H9 (cell line): ENCODE results near the gene ZSCAN2. TPM values are rescaled to one million over a fixed set of nuclear protein-coding genes. Genes with fewer than 3 reads are reported as not detected.

Source experiments
- DNase-seq: peaks from one replicate; pipeline ENCODE4 v3.0.0-alpha.2; 2017
- H2AFZ ChIP-seq: one replicate; pipeline ENCODE4 v1.6.1; 2013; ENCODE audit warnings: mild to moderate bottlenecking, low read length, control low read depth, moderate library complexity
- H2AK5ac ChIP-seq: 2 replicates; pipeline ENCODE4 v1.6.1; 2013; ENCODE audit warnings: low read length, control low read depth, mixed read lengths; ENCODE audit not compliant: insufficient read length
- H2BK120ac ChIP-seq: one replicate; pipeline ENCODE4 v1.6.1; 2013; ENCODE audit warnings: low read depth, mild to moderate bottlenecking, low read length, control low read depth, inconsistent platforms; ENCODE audit not compliant: poor library complexity, severe bottlenecking
- H2BK12ac ChIP-seq: 2 replicates; pipeline ENCODE4 v1.6.1; 2013; ENCODE audit warnings: low read length, control low read depth, mixed read lengths, low read depth; ENCODE audit not compliant: insufficient read length
- H2BK15ac ChIP-seq: 2 replicates; pipeline ENCODE4 v1.6.1; 2013; ENCODE audit warnings: low read depth, low read length, control low read depth
- H2BK20ac ChIP-seq: one replicate; pipeline ENCODE4 v1.6.1; 2013; ENCODE audit warnings: low read depth, mild to moderate bottlenecking, low read length, control low read depth, inconsistent platforms; ENCODE audit not compliant: poor library complexity, severe bottlenecking
- H2BK5ac ChIP-seq: 2 replicates; pipeline ENCODE4 v1.6.1; 2013; ENCODE audit warnings: low read length, control low read depth, mixed read lengths; ENCODE audit not compliant: insufficient read length
- H3K14ac ChIP-seq: 2 replicates; pipeline ENCODE4 v1.6.1; 2013; ENCODE audit warnings: low read length, control low read depth; ENCODE audit not compliant: insufficient read depth
- H3K18ac ChIP-seq: 2 replicates; pipeline ENCODE4 v1.6.1; 2013; ENCODE audit warnings: low read depth, mild to moderate bottlenecking, mixed read lengths, low read length, control low read depth; ENCODE audit not compliant: insufficient read length
- H3K23ac ChIP-seq: 2 replicates; pipeline ENCODE4 v1.6.1; 2013; ENCODE audit warnings: low read length, control low read depth, mixed read lengths, low read depth; ENCODE audit not compliant: insufficient read length
- H3K23me2 ChIP-seq: 2 replicates; pipeline ENCODE4 v1.6.1; 2013; ENCODE audit warnings: low read depth, mild to moderate bottlenecking, mixed read lengths, low read length, control low read depth; ENCODE audit not compliant: insufficient read length, poor library complexity, severe bottlenecking
- H3K27ac ChIP-seq: 2 replicates; pipeline ENCODE4 v1.5.1; 2013; ENCODE audit warnings: low read length, control low read depth, mixed read lengths, low read depth; ENCODE audit not compliant: insufficient read length
- H3K27me3 ChIP-seq: 2 replicates; pipeline ENCODE4 v1.6.1; 2013; ENCODE audit warnings: low read length, control low read depth, inconsistent platforms; ENCODE audit not compliant: insufficient read depth
- H3K4ac ChIP-seq: 2 replicates; pipeline ENCODE4 v1.6.1; 2013; ENCODE audit warnings: low read depth, mild to moderate bottlenecking, control low read depth, inconsistent platforms, low read length, moderate library complexity
- H3K4me1 ChIP-seq: 2 replicates; pipeline ENCODE4 v1.6.1; 2013; ENCODE audit warnings: low read length, control low read depth, inconsistent platforms; ENCODE audit not compliant: insufficient read depth
- H3K4me2 ChIP-seq: 2 replicates; pipeline ENCODE4 v1.6.1; 2013; ENCODE audit warnings: low read length, control low read depth, mixed read lengths; ENCODE audit not compliant: insufficient read length, insufficient read depth
- H3K56ac ChIP-seq: 2 replicates; pipeline ENCODE4 v1.6.1; 2013; ENCODE audit warnings: low read depth, mild to moderate bottlenecking, mixed read lengths, low read length, control low read depth; ENCODE audit not compliant: insufficient read length
- H3K79me1 ChIP-seq: 2 replicates; pipeline ENCODE4 v1.6.1; 2013; ENCODE audit warnings: low read depth, mild to moderate bottlenecking, moderate library complexity, low read length, control low read depth, inconsistent platforms; ENCODE audit not compliant: insufficient read depth, poor library complexity, severe bottlenecking
- H3K79me2 ChIP-seq: 2 replicates; pipeline ENCODE4 v1.6.1; 2013; ENCODE audit warnings: low read length, control low read depth, inconsistent platforms; ENCODE audit not compliant: insufficient read depth
- H3K9ac ChIP-seq: 2 replicates; pipeline ENCODE4 v1.6.1; 2013; ENCODE audit warnings: low read length, control low read depth, mixed read lengths; ENCODE audit not compliant: insufficient read length; ENCODE audit errors: extremely low read depth
- H3K9me3 ChIP-seq: one replicate; pipeline ENCODE4 v1.6.1; 2013; ENCODE audit warnings: low read depth, low read length, inconsistent platforms; ENCODE audit not compliant: control insufficient read depth
- H3T11ph ChIP-seq: one replicate; pipeline ENCODE4 v1.6.1; 2013; ENCODE audit warnings: mild to moderate bottlenecking, low read length, control low read depth, inconsistent platforms
- H4K20me1 ChIP-seq: one replicate; pipeline ENCODE4 v1.6.1; 2013; ENCODE audit not compliant: control insufficient read depth, insufficient read length, insufficient read depth
- H4K5ac ChIP-seq: 2 replicates; pipeline ENCODE4 v1.6.1; 2013; ENCODE audit warnings: low read depth, mild to moderate bottlenecking, mixed read lengths, low read length, control low read depth; ENCODE audit not compliant: insufficient read length
- H4K8ac ChIP-seq: replicated peaks from 2 replicates; pipeline ENCODE4 v1.6.1; 2013; ENCODE audit warnings: low read length, control low read depth, mixed read lengths, low read depth; ENCODE audit not compliant: insufficient read length
- H4K91ac ChIP-seq: 2 replicates; pipeline ENCODE4 v1.6.1; 2013; ENCODE audit warnings: low read depth, mild to moderate bottlenecking, moderate library complexity, mixed read lengths, low read length, control low read depth; ENCODE audit not compliant: insufficient read length
- H3K27ac Mint-ChIP-seq, 3 experiments: 2 replicates in 2 of 3; 3 replicates in 1 of 3; pipeline ENCODE4 v1.8.0; 2020 to 2021; ENCODE audit warnings: mixed read lengths in 3 of 3, mild to moderate bottlenecking in 1 of 3, moderate library complexity in 1 of 3
- H3K27me3 Mint-ChIP-seq: 2 replicates; pipeline ENCODE4 v1.8.0; 2021; ENCODE audit warnings: low read depth, mild to moderate bottlenecking, moderate library complexity, mixed read lengths
- H3K36me3 Mint-ChIP-seq, 3 experiments: 2 replicates in 2 of 3; 3 replicates in 1 of 3; pipeline ENCODE4 v1.8.0; 2020 to 2021; ENCODE audit warnings: low read depth in 3 of 3, mixed read lengths in 3 of 3; ENCODE audit not compliant: insufficient read depth in 1 of 3
- H3K4me1 Mint-ChIP-seq, 2 experiments: 2 replicates each; pipeline ENCODE4 v1.8.0; 2020; ENCODE audit warnings: mixed read lengths in 2 of 2
- H3K4me3 Mint-ChIP-seq, 2 experiments: 2 replicates in 1 of 2; 3 replicates in 1 of 2; pipeline ENCODE4 v1.8.0; 2020 to 2021; ENCODE audit warnings: mild to moderate bottlenecking in 2 of 2, mixed read lengths in 2 of 2, moderate library complexity in 1 of 2
- H3K9me3 Mint-ChIP-seq, 2 experiments: 2 replicates in 1 of 2; 3 replicates in 1 of 2; pipeline ENCODE4 v1.8.0; 2020; ENCODE audit warnings: mild to moderate bottlenecking in 2 of 2, mixed read lengths in 2 of 2, moderate library complexity in 1 of 2
- CTCF ChIP-seq: fragments of 200-600 bp; sonication (generic); conservative IDR thresholded peaks from 3 replicates; pipeline ENCODE4 v1.8.0; 2021; ENCODE audit warnings: antibody characterized with exemption, mild to moderate bottlenecking
- WGBS: extraction: QIAGEN DNeasy Blood & Tissue Kit; methylation state at CpG from one replicate; pipeline ENCODE4 v1.1.7; 2013; ENCODE audit warnings: missing lambda C conversion rate, low lambda C conversion rate, mixed read lengths; ENCODE audit not compliant: insufficient read length; ENCODE audit errors: extremely low coverage; 5-methylcytosine and 5-hydroxymethylcytosine counted together
- total RNA-seq: library from RNA; stranded (reverse); gene quantifications from 2 replicates; pipeline ENCODE4 v1.2.1, GENCODE V29; 2021

ZSCAN2 gene
- total RNA-seq, 1 experiment from 2014 or later: 28.4 TPM

GRCh38 chr15:84669726-84670125, 68.9 kb downstream of the ZSCAN2 start:
- no CpG with 5 or more reads among the region's 8 CpGs for whole genome bisulfite sequencing
- no peak overlapping the region for H2BK15ac ChIP-seq
- no peak overlapping the region for H3K9ac ChIP-seq
- H3K4ac ChIP-seq: no peak overlapping the region
- H3K9me3 ChIP-seq: no peaks in the 10 kb centered on the region
- 0 out of 2 replicates have a peak, but pooled peaks cover 2% of the 10 kb centered on the region for H3K79me2 ChIP-seq
- no peak overlapping the region for H3K18ac ChIP-seq
- H3K23ac ChIP-seq: no peak overlapping the region
- H3K79me1 ChIP-seq: no peaks in the 10 kb centered on the region
- no peak overlapping the region for H4K8ac ChIP-seq
- no peak for DNase-seq
- Mint-ChIP-seq H3K36me3 (peaks cover 32 to 75% (median 73%) of the 10 kb centered on the region in 3 experiments), H3K27ac (no peak overlapping the region), H3K4me3 (no peak overlapping the region), H3K27me3 (no peaks in the 10 kb centered on the region), H3K9me3 (peaks cover 0 to 4% of the 10 kb centered on the region in 2 experiments; a peak in 1 of 5 replicates), H3K4me1 (no peaks in the 10 kb centered on the region)
- H3K27ac ChIP-seq: no peak overlapping the region
- H3K4me1 ChIP-seq: no peaks in the 10 kb centered on the region
- H2AFZ ChIP-seq: no peak overlapping the region
- H3K23me2 ChIP-seq: no peaks in the 10 kb centered on the region
- no peak overlapping the region for H4K91ac ChIP-seq
- no peaks in the 10 kb centered on the region for H4K20me1 ChIP-seq
- H4K5ac ChIP-seq: no peak overlapping the region
- H2BK12ac ChIP-seq: no peak overlapping the region
- no peak overlapping the region for H3T11ph ChIP-seq
- H3K27me3 ChIP-seq: no peaks in the 10 kb centered on the region
- H2BK120ac ChIP-seq: no peak overlapping the region
- no peak overlapping the region for H2BK5ac ChIP-seq
- no peak overlapping the region for H2AK5ac ChIP-seq
- H3K56ac ChIP-seq: no peak overlapping the region
- H3K14ac ChIP-seq: no peak overlapping the region
- no peak overlapping the region for H3K4me2 ChIP-seq
- no peak for TF ChIP-seq CTCF
- no peak overlapping the region for H2BK20ac ChIP-seq
